HG02973 (cell line): ENCODE data around the gene RHBDL2.
"Not testable (repeated sequence)": the region's sequence is repeated elsewhere in the genome, so short reads cannot be mapped to it uniquely, and the experiment has no call there.

Experiments used
- ATAC-seq: cut with Tn5 transposase; IDR thresholded peaks from one replicate; pipeline ENCODE4 v1.9.1; 2021; ENCODE audit warnings: moderate library complexity; ENCODE audit not compliant: unreplicated experiment

The RHBDL2 gene

GRCh38 chr1:38941527-38942019 lies at the start of gene RHBDL2:
TSS of gene RHBDL2 (minus strand) at chr1:38941830. CDS start at chr1:38919212, 22,618 bp downstream.
- ATAC-seq, result no peak

- ATAC-seq, result peak; percentile 89
Observed at GRCh38 chr1:38990738-38991637, 49.4 kb upstream of the RHBDL2 start, which contains the start of gene AKIRIN1. TSS of gene AKIRIN1 (plus strand) at chr1:38991276. CDS start at chr1:38991381, 105 bp downstream.

GRCh38 chr1:38990386-38990737 lies 48.7 kb upstream of the RHBDL2 start:
- no peak for ATAC-seq

GRCh38 chr1:38989979-38990378 lies 48.3 kb upstream of the RHBDL2 start:
- ATAC-seq, result no peak

- not testable (repeated sequence) for ATAC-seq
Observed at GRCh38 chr1:38979380-38979779, 37.8 kb upstream of the RHBDL2 start.

GRCh38 chr1:38978245-38978542 lies 36.6 kb upstream of the RHBDL2 start:
- not testable (repeated sequence) for ATAC-seq

- ATAC-seq, result not testable (repeated sequence)
Observed at GRCh38 chr1:38977399-38978244, 36.0 kb upstream of the RHBDL2 start.

- no peak for ATAC-seq
Observed at GRCh38 chr1:38973659-38974437, 32.2 kb upstream of the RHBDL2 start.

- ATAC-seq, result not testable (repeated sequence)
Observed at GRCh38 chr1:38973145-38973544, 31.5 kb upstream of the RHBDL2 start.

GRCh38 chr1:38964140-38964548 lies 22.5 kb upstream of the RHBDL2 start:
- ATAC-seq, result no peak

- ATAC-seq, result no peak
Observed at GRCh38 chr1:38962560-38962959, 20.9 kb upstream of the RHBDL2 start.

GRCh38 chr1:38962113-38962512 lies 20.5 kb upstream of the RHBDL2 start:
- no peak for ATAC-seq

- no peak for ATAC-seq
Observed at GRCh38 chr1:38958967-38959366, 17.3 kb upstream of the RHBDL2 start.

GRCh38 chr1:38953433-38953860 lies 11.8 kb upstream of the RHBDL2 start:
- no peak for ATAC-seq

- ATAC-seq, result no peak
Observed at GRCh38 chr1:38950553-38950952, 8.9 kb upstream of the RHBDL2 start.

GRCh38 chr1:38944547-38944946 lies 2.9 kb upstream of the RHBDL2 start:
- ATAC-seq, result no peak

GRCh38 chr1:38942664-38943428 lies 1.2 kb upstream of the RHBDL2 start:
- no peak for ATAC-seq

GRCh38 chr1:38941093-38941492 lies 537 bp downstream of the RHBDL2 start:
- no peak for ATAC-seq

GRCh38 chr1:38940339-38941047 lies 1.1 kb downstream of the RHBDL2 start:
- ATAC-seq, result no peak
